ENCODE data around the gene SLC6A1. TPM values are rescaled to one million over a fixed set of nuclear protein-coding genes. Genes with fewer than 3 reads are reported as not detected.

The SLC6A1 gene
- total and polyA plus RNA-seq, 8 donors, result 0.29 to 5.6 (median 2.8) TPM; not detected in 5

GRCh38 chr3:11077466-11077865 is 84.9 kb downstream of the SLC6A1 start:
- no peak for TF ChIP-seq EP300 (IDR thresholded peaks at IDR 0.05)
- no peak for TF ChIP-seq POLR2AphosphoS5 (IDR thresholded peaks at IDR 0.05)
- TF ChIP-seq POLR2A (IDR thresholded peaks at IDR 0.05), result no peak
- TF ChIP-seq CTCF (IDR thresholded peaks at IDR 0.05), result no peak
- intact Hi-C loops (cut with DNase I; ENCODE audit: low total_unique reads), result no loop called here
- H3K27ac ChIP-seq, result no peak overlapping the region
- no peaks in the 10 kb centered on the region for H3K9me3 ChIP-seq
- no peak overlapping the region for H3K4me3 ChIP-seq
- 76 to 91% (median 89%) methylated on average over 2 of the region's 2 CpGs for WGBS, 5 donors
- no peaks in the 10 kb centered on the region for H3K4me1 ChIP-seq
- DNase-seq, result no peak
- no peaks in the 10 kb centered on the region for H3K27me3 ChIP-seq
- no peaks in the 10 kb centered on the region for H3K36me3 ChIP-seq

- Histone ChIP-seq H3K36me3 (no peaks in the 10 kb centered on the region), H3K27ac (no peak overlapping the region), H3K4me1 (no peaks in the 10 kb centered on the region), H3K9me3 (no peaks in the 10 kb centered on the region), H3K27me3 (no peaks in the 10 kb centered on the region), H3K4me3 (no peak overlapping the region)
- 71 to 86% (median 79%) methylated on average over 5 of the region's 5 CpGs for WGBS, 5 donors
- TF ChIP-seq POLR2AphosphoS5 (IDR thresholded peaks at IDR 0.05) (no peak), POLR2A (IDR thresholded peaks at IDR 0.05) (no peak), EP300 (IDR thresholded peaks at IDR 0.05) (no peak), CTCF (IDR thresholded peaks at IDR 0.05) (no peak)
- intact Hi-C loops (cut with DNase I; ENCODE audit: low total_unique reads), result no loop called here
- DNase-seq, result no peak
These were observed 86.4 kb downstream of the SLC6A1 start for GRCh38 chr3:11078826-11079515.

GRCh38 chr3:11080492-11080891 is 87.9 kb downstream of the SLC6A1 start:
- Histone ChIP-seq H3K36me3 (no peaks in the 10 kb centered on the region), H3K4me1 (no peaks in the 10 kb centered on the region), H3K9me3 (no peaks in the 10 kb centered on the region), H3K4me3 (no peak overlapping the region), H3K27me3 (no peaks in the 10 kb centered on the region), H3K27ac (no peak overlapping the region)
- no peak for TF ChIP-seq POLR2AphosphoS5 (IDR thresholded peaks at IDR 0.05)
- TF ChIP-seq CTCF (IDR thresholded peaks at IDR 0.05), result no peak
- no peak for TF ChIP-seq POLR2A (IDR thresholded peaks at IDR 0.05)
- no peak for TF ChIP-seq EP300 (IDR thresholded peaks at IDR 0.05)
- no peak for DNase-seq
- intact Hi-C loops (cut with DNase I; ENCODE audit: low total_unique reads), result no loop called here
- WGBS, 5 donors, result 72 to 84% (median 80%) methylated on average over 5 of the region's 5 CpGs

- Histone ChIP-seq H3K4me3 (no peak overlapping the region), H3K9me3 (no peaks in the 10 kb centered on the region), H3K27me3 (no peaks in the 10 kb centered on the region), H3K27ac (no peak overlapping the region), H3K4me1 (no peaks in the 10 kb centered on the region), H3K36me3 (no peaks in the 10 kb centered on the region)
- TF ChIP-seq CTCF (IDR thresholded peaks at IDR 0.05) (no peak), POLR2A (IDR thresholded peaks at IDR 0.05) (no peak), EP300 (IDR thresholded peaks at IDR 0.05) (no peak), POLR2AphosphoS5 (IDR thresholded peaks at IDR 0.05) (no peak)
- intact Hi-C loops (cut with DNase I; ENCODE audit: low total_unique reads), result no loop called here
- 47 to 84% (median 68%) methylated on average over 2 of the region's 2 CpGs for WGBS, 5 donors
- DNase-seq, result no peak
These were observed 91.5 kb downstream of the SLC6A1 start for GRCh38 chr3:11084098-11084497.

Data from stomach (tissue), 9 donors.